GM12872 (cell line): ENCODE results near the gene PAH.

Source experiments
- TF ChIP-seq, protein P1 (sequence below): IDR thresholded peaks from 3 replicates; pipeline ENCODE4 v1.5.1; 2011; ENCODE audit warnings: low read depth, mild to moderate bottlenecking, low read length, moderate library complexity; ENCODE audit not compliant: insufficient read depth

PAH gene

DNA sequence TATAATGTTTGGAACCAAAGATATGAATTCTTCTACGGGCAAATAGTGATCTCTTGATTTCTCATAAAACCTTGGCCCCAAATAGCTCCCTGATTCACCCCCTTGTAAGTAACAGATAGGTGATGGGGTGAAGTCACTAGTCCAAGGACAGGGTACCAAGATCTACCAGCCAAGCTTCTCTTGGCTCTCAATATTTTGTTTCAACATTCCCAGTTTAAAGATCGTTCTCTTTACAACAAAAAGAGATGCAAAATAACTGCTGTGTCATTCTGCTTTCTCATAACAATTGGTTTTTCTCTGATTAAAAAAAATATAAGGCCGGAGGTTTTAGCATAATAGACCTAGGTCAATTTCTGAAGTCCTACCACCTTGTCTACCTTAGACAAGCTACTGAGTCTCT lies 11.8 kb downstream of the PAH start:
- TF ChIP-seq, protein P1, sequence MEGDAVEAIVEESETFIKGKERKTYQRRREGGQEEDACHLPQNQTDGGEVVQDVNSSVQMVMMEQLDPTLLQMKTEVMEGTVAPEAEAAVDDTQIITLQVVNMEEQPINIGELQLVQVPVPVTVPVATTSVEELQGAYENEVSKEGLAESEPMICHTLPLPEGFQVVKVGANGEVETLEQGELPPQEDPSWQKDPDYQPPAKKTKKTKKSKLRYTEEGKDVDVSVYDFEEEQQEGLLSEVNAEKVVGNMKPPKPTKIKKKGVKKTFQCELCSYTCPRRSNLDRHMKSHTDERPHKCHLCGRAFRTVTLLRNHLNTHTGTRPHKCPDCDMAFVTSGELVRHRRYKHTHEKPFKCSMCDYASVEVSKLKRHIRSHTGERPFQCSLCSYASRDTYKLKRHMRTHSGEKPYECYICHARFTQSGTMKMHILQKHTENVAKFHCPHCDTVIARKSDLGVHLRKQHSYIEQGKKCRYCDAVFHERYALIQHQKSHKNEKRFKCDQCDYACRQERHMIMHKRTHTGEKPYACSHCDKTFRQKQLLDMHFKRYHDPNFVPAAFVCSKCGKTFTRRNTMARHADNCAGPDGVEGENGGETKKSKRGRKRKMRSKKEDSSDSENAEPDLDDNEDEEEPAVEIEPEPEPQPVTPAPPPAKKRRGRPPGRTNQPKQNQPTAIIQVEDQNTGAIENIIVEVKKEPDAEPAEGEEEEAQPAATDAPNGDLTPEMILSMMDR, result no peak

DNA sequence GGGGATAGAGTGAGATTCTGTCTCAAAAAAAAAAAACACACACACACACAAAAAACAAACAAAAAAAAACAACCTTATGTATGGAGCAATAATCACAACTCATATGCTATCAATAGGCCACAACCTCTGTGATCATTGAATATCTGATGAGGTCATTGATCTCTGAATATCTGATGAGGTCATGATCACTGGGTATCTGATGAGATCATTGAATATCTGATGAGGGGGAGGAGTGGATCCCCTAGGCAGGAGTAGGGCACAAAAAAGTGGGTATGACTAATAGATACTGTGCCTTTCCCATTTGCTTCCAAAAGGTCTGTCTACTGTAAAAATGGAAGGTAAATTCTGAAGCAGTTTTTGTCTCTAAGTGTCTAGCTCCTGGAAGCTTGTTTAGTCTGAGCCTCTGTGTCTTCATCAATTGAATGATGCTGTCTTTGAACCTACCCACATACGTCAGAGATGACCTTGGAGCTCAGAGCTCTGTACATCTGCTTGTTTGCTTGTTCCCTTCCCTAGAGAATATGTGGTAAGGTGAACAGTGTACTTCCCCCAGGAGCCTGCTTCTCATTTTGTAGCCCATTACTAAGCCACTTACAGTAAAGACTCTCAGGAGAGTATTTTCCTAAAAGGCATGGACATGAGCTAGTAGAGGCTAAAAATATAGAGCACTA lies 13.6 kb downstream of the PAH start:
- TF ChIP-seq, protein P1, result no peak

DNA sequence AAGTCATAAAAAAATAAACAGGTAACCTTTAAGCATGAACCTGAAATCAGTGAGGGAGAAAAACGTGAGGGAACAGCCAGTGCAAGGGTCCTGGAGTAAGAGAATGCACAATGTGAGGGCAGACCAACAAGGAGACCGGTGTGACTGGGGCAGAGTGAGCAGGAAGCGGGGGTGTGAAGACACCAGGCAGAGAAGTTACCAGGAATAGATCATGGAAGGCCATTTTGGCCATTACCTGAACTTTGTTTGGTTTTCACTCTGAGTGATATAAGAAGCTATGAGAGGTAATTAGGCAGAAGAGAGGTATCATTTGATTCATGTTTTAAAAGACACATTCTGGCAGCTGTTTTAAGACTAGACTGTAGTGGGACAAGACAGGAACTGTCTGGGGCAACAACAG lies 15.0 kb downstream of the PAH start:
- TF ChIP-seq, protein P1, result no peak

DNA sequence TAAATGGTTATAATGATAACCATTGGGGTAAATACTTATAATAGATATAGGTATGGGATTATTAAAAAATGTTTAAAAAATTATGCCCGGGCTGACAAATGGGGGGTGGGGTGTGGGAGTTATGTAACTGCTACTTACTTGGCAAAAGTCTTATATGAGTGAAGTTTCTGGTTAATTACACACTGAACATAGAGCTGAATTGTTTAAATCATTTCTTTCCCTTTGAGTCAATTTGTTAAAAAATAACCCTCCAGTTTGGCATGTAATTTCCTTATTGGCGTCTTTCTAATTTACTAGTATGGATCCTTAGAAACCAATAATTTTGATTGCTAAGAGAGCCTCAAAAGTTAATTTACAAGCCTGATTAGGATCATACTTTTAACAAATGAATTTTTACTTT lies 16.7 kb downstream of the PAH start:
- TF ChIP-seq, protein P1, result no peak

DNA sequence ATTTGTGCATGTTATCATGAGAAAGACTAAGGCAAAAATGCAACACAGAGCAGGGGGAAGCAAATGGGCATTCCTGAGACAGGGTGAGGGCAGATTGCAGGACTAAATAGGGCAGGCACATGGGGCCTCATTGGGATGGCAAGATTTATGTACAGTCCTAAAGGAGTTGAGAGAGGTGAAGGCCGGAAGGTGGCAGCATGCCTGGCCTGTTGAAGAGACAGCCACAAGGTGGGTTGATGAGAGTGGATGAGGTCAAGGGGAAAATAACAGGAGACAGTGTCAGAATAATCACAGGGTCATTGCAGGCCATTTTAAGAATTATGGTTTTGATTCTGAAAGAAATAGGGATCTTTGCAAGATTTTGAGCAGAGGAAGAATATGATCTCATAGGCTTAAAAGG lies 21.0 kb downstream of the PAH start:
- TF ChIP-seq, protein P1, result no peak

DNA sequence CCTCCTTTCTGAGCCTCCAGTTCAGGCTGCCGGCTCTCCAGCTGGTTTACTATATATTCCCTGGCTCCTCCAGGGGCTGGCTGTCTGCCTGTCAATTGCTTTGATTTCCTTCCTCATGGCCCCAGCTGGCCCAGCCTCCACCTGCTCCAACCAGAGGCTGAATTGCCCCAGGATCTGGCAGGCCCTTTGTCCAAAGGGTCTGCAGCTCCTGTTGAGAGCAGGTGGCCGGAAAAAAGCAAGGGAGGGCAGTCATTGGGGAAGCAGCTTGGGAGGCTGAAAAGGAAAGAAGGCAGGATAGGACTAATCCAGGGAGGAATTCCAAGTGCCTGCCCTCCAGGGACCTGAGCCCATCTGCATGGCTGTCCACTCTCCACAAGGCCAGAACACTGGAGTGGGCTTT lies 25.3 kb downstream of the PAH start:
- TF ChIP-seq, protein P1, result no peak

DNA sequence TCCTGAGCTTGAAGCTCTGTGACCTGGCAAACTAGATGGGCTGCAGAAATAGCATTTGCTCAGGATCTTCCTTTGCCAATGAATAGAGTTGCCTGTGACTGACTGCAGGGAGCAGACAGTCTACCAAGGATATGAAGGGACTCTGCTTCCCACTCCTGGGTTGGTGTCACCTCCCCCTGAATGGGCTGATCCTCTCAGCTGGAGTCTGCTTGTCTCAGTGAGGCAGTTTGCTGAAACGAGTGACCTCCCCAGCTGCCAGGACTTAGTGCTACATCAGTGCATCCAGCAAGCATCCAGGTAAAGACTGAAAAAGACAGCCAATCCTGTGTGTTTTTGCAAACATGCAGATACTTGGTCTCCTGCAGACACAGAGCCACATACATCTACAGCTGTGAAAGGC lies 28.5 kb downstream of the PAH start:
- TF ChIP-seq, protein P1, result no peak
